ENCODE results near the gene ZSWIM8.
"Not testable (repeated sequence)": the region's sequence is repeated elsewhere in the genome, so short reads cannot be mapped to it uniquely, and the experiment has no call there.

Gene ZSWIM8

GRCh38 chr10:73774637-73775036 is 10.8 kb upstream of the ZSWIM8 start:
- DNase-seq, result peak; percentile 46 to 58

- no peak for DNase-seq
These were observed 6.4 kb upstream of the ZSWIM8 start for GRCh38 chr10:73779018-73779417.

GRCh38 chr10:73779539-73780197 is 5.7 kb upstream of the ZSWIM8 start:
- no peak for DNase-seq

- no peak for DNase-seq
These were observed 5.1 kb upstream of the ZSWIM8 start for GRCh38 chr10:73780301-73780700.

GRCh38 chr10:73780966-73781365 is 4.4 kb upstream of the ZSWIM8 start:
- peak in 1 of 2 donors; percentile 14 for DNase-seq

- DNase-seq, result no peak
These were observed 3.9 kb upstream of the ZSWIM8 start for GRCh38 chr10:73781548-73781878.

- DNase-seq, result peak; percentile 85 to 89
These were observed 3.3 kb upstream of the ZSWIM8 start, which contains the start of gene CHCHD1 for GRCh38 chr10:73781879-73782748. Gene CHCHD1 (plus strand): TSS chr10:73782048. CDS start chr10:73782076, 28 bp downstream.

- DNase-seq, result no peak
These were observed 2.7 kb upstream of the ZSWIM8 start for GRCh38 chr10:73782749-73783085.

- peak; percentile 39 to 58 for DNase-seq
These were observed 510 bp downstream of the ZSWIM8 start for GRCh38 chr10:73785721-73786511.

- DNase-seq, result no peak
These were observed 1.1 kb downstream of the ZSWIM8 start for GRCh38 chr10:73786512-73786885.

GRCh38 chr10:73787031-73787800 is 1.8 kb downstream of the ZSWIM8 start:
- DNase-seq, result not testable (repeated sequence)

- DNase-seq, result no peak
These were observed 3.7 kb downstream of the ZSWIM8 start for GRCh38 chr10:73788864-73789658.

- DNase-seq, result no peak
These were observed 4.3 kb downstream of the ZSWIM8 start for GRCh38 chr10:73789659-73790055.

GRCh38 chr10:73790886-73791625 is 5.7 kb downstream of the ZSWIM8 start:
- no peak for DNase-seq

- DNase-seq, result no peak
These were observed 6.5 kb downstream of the ZSWIM8 start for GRCh38 chr10:73791871-73792400.

- DNase-seq, result no peak
These were observed 8.1 kb downstream of the ZSWIM8 start for GRCh38 chr10:73793456-73793855.

- DNase-seq, result not testable (repeated sequence)
These were observed 10.1 kb downstream of the ZSWIM8 start for GRCh38 chr10:73795491-73795890.

GRCh38 chr10:73796035-73796434 is 10.6 kb downstream of the ZSWIM8 start:
- not testable (repeated sequence) for DNase-seq

GRCh38 chr10:73796766-73797165 is 11.4 kb downstream of the ZSWIM8 start:
- no peak for DNase-seq

- DNase-seq, result no peak
These were observed 12.1 kb downstream of the ZSWIM8 start for GRCh38 chr10:73797324-73798025.
